HG02588 (cell line): Measurements from ENCODE around the gene OLFML1.
"Not testable (repeated sequence)": the region's sequence is repeated elsewhere in the genome, so short reads cannot be mapped to it uniquely, and the experiment has no call there.

Experiments used
- ATAC-seq: cut with Tn5 transposase; IDR thresholded peaks from one replicate; pipeline ENCODE4 v1.9.1; 2021; ENCODE audit warnings: mild to moderate bottlenecking, moderate library complexity; ENCODE audit not compliant: unreplicated experiment

Gene OLFML1

DNA sequence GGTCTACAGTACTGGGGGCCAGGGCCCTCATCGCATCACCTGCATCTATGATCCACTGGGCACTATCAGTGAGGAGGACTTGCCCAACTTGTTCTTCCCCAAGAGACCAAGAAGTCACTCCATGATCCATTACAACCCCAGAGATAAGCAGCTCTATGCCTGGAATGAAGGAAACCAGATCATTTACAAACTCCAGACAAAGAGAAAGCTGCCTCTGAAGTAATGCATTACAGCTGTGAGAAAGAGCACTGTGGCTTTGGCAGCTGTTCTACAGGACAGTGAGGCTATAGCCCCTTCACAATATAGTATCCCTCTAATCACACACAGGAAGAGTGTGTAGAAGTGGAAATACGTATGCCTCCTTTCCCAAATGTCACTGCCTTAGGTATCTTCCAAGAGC, 24.7 kb downstream of the OLFML1 start:
- ATAC-seq, result no peak

GRCh38 chr11:7511401-7511800, 26.1 kb downstream of the OLFML1 start:
- ATAC-seq, result no peak

DNA sequence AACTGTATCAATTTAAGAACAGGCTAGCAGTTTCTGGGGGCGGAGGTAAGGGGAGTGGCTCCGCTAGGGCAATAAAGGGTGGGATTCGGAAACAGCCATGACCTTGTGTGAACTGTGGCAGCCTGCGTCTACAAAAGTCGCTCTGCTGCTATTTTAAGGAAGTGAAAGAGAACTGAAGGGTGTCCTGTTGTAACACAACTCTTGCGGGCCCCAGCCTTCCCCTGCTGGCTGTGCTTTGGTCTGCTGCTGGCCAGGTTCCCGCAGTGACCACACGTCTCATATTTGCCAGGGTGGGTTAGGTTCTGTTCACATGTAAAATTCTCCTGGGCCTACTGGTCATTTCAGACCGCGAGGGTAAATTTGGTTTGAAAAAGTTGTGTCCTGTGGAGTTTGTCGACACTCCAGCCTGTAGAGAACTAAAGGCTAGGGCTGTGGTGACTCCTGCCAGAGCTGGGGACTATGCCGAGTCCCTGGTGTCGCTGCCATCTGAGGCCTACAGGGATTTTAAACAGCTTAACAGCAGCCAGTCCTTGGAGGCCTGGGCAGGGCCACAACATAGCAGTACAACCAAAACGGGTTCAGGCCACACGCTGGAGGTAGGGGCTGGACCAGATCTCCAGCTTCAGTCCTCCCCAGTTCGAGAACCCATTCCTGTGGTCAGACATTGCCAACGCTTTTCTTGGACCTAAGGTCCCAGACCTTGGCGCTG, 27.4 kb downstream of the OLFML1 start:
- ATAC-seq, result peak; percentile 60

- ATAC-seq, result peak; percentile 68
Measured at GRCh38 chr11:7513234-7514098, 28.2 kb downstream of the OLFML1 start, which contains the start of gene PPFIBP2. TSS of gene PPFIBP2 (plus strand) at chr11:7513999. CDS start at chr11:7549476, 35,477 bp downstream.

GRCh38 chr11:7514099-7514591, 28.8 kb downstream of the OLFML1 start:
- peak; percentile 19 for ATAC-seq

- ATAC-seq, result no peak
Measured at GRCh38 chr11:7515447-7515886, 30.2 kb downstream of the OLFML1 start.

- ATAC-seq, result no peak
Measured at GRCh38 chr11:7516475-7516874, 31.2 kb downstream of the OLFML1 start.

DNA sequence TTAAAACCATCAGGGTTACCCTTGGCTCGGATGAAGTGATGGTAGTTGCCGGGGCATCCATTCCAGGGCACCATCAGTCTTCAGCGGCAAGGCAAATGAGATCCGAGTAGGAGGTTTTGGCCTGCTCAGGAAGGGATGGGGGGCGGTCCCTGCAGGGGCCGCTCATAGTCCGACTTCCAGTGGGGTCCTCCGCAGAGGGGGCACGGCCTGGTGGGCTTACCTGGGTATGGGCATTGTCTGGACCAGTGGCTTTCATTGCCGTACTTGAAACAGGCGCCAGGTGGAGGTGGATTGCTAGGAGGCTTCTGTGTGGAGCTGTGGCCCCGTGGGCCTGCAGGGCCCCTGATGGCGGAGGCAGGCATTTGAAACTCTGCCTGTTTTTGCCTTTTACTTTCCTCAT, 32.4 kb downstream of the OLFML1 start:
- not testable (repeated sequence) for ATAC-seq

GRCh38 chr11:7518811-7519562, 33.7 kb downstream of the OLFML1 start:
- no peak for ATAC-seq

DNA sequence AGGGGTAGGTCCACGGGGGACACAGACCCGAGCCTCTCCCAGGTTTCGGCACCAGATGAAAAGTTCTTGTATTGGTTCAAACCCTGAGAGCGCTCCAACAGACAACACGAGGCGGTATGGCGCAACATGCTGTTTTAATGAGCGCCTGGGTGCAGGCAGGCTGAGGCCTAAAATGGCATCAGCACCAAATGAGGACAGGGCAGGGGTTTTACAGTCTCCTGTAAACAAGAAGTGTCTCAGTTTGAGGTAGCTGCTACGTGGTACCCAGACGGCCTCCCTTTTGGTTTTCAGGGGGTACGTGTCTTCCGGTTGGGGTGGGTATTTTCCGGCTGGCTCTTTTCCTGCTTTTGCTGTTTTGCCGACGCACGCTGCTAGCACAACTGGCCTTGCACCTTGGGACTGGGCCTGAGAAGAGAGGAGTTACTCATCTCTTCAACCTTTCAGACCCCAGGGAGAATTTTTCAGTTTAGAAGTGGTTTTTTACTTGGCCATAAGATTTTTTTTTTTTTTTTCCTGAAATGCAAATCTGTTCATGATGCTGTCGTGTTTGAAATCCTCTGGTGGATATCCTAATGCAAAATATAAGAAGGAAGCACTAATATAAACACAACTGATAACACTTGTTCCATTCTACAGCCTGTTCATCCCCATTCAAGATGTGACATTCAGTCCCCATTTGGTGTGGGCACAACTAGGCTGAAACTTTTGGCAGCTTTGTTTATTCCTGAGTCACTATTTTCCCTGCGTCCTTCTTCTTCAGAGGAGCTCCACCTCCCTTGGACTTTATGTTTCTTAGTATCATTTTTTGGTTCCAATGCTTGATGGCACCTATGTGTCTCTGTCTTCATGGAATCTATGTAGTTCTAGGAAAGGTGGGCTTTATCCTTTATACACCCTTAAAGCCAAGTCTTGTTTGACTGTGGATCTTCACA, 35.0 kb downstream of the OLFML1 start:
- peak; percentile 48 for ATAC-seq

- ATAC-seq, result peak; percentile 73
Measured at GRCh38 chr11:7520981-7521487, 35.7 kb downstream of the OLFML1 start.

- ATAC-seq, result no peak
Measured at GRCh38 chr11:7522121-7522520, 36.8 kb downstream of the OLFML1 start.

- no peak for ATAC-seq
Measured at GRCh38 chr11:7522546-7522945, 37.2 kb downstream of the OLFML1 start.

GRCh38 chr11:7523416-7524210, 38.3 kb downstream of the OLFML1 start:
- no peak for ATAC-seq

GRCh38 chr11:7524462-7525235, 39.3 kb downstream of the OLFML1 start:
- no peak for ATAC-seq

DNA sequence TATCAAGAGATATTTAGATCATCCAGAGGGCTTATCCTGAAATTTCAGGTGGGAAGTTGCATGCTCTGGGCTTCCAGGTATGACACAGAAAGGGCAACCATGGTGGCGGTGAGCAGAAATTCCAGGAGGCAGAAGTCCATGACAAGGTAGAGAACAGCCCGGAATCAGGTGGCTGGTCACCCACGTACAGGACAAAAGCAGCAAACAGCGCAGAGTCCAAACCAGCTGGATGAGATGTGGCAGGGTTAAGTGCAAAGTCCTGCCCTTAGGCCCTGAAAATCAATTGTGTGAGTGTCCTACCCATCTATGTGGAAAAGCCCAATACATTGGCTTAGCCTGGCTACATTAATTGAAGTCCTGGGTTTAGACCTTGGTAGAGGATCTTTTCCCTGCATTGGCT, 40.1 kb downstream of the OLFML1 start:
- no peak for ATAC-seq

DNA sequence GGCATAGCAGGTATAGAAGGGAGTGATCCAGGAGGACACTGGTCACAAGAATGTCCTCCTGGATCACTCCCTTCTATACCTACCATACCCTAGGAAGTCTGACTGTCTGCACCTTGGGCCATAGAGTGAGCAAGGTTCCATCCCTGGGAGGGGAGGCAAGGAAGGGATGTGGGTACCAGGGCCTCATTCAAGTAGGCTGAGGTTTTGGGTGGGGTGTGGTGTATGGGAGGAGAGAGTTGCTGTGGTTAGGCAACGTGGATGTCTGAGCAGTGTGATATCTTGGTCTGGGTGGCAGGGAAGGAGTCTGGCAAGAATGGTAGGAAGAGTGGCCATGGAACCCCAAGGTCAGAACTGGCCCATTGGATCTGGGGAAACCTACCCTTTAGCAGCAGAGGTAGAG, 41.7 kb downstream of the OLFML1 start:
- ATAC-seq, result no peak

DNA sequence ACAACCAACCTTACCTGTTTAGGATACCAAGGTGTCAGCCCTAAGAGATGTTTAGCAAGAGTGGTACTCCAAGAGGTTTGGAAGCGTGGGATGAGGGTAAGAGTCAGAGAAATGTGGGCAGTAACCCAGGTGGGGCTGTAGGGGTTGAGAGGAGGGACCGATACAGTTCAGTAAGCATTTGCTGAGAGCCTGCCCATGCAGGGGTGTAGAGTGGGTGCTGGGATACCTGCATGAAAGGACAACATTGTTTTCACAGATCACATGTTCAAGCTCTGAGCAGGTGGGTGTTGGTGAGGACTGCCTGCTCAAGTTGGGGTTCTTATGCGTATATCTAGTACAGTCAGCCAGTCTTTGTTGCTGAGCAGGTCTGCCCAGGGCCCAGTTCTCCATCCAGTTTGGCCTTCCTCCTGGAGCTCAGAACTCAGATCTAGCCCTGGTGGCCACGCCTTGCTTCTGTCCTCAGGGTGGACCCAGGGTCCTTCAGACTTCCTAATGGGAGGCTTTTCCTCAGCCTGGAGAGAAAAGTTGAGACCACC, 43.3 kb downstream of the OLFML1 start:
- ATAC-seq, result no peak
